ENCODE data around the gene RUNDC3A. TPM values are rescaled to one million over a fixed set of nuclear protein-coding genes. Genes with fewer than 3 reads are reported as not detected.

Gene RUNDC3A
- total and polyA plus RNA-seq, 2 of the 8 experiments (the other 6 are each of a cell fraction or from before 2014, with no cell fraction given): 6.4 to 13.8 TPM

GRCh38 chr17:44346064-44346844 lies 37.9 kb downstream of the RUNDC3A start:
- CTCF ChIA-PET (ENCODE audit: partially characterized antibody): interaction anchor here (0.7 to 3.6 kb wide), 29 partner anchors 9 to 402 kb away, joined by 3 to 70 read pairs (median 6); partner anchors contain the start of gene SLC25A39
- no peak overlapping the region for H3K9ac ChIP-seq (replicated peaks in 1 of 4; ENCODE audit: extremely low read depth in 1 of 4, low read depth in 3 of 4, low read length in 3 of 4)
- FAIRE-seq: no peak
- no peak for TF ChIP-seq E2F6 (IDR thresholded peaks at IDR 0.05)
- TF ChIP-seq POLR2A (IDR thresholded peaks at IDR 0.05; ENCODE audit: control extremely low read depth in 1 of 2, low read depth in 2 of 2, low read length in 2 of 2): no peak
- no peak for TF ChIP-seq GTF2F1 (IDR thresholded peaks at IDR 0.05; ENCODE audit: borderline replicate concordance, low read depth, low read length)
- no peak for TF ChIP-seq TBP (IDR thresholded peaks at IDR 0.05; ENCODE audit: low read depth, low read length)
- TF ChIP-seq JUND (IDR thresholded peaks at IDR 0.05; ENCODE audit: low read length): no peak
- TF ChIP-seq RXRA (IDR thresholded peaks at IDR 0.05; ENCODE audit: insufficient read depth, low read depth, low read length): no peak
- TF ChIP-seq TAF7 (optimal IDR thresholded peaks at IDR 0.05; ENCODE audit: borderline replicate concordance, low read depth, low read length): no peak
- TF ChIP-seq SP4 (IDR thresholded peaks at IDR 0.05; ENCODE audit: low read length): no peak
- no peak for TF ChIP-seq RBBP5 (IDR thresholded peaks at IDR 0.05; ENCODE audit: borderline replicate concordance, low read depth, low read length)
- TF ChIP-seq EGR1 (IDR thresholded peaks at IDR 0.05; ENCODE audit: borderline replicate concordance, low read depth, low read length): no peak
- no peak for TF ChIP-seq MAFK (IDR thresholded peaks at IDR 0.05; ENCODE audit: low read depth, low read length)
- TF ChIP-seq POU5F1 (IDR thresholded peaks at IDR 0.05; ENCODE audit: low read depth, low read length): no peak

More at GRCh38 chr17:44346064-44346844, 37.9 kb downstream of the RUNDC3A start:
- Histone ChIP-seq H4K8ac (ENCODE audit: extremely low read depth, insufficient read depth, low read length) (no peak overlapping the region), H3K23ac (ENCODE audit: insufficient read length) (no peak overlapping the region), H2BK15ac (ENCODE audit: low read length) (no peak overlapping the region), H3K9me3 (ENCODE audit: insufficient read depth in 2 of 2, low read depth in 1 of 2, low read length in 1 of 2) (no peaks in the 10 kb centered on the region), H2BK120ac (replicated peaks; ENCODE audit: low read depth, low read length) (no peak overlapping the region), H3K4me3 (ENCODE audit: extremely low read depth in 1 of 4, insufficient read depth in 2 of 4, low read depth in 3 of 4, low read length in 4 of 4) (peak overlapping the region; percentile 27 to 80 (median 64); a peak in 5 of 8 replicates), H3K14ac (ENCODE audit: insufficient read length) (no peak overlapping the region), H2BK12ac (ENCODE audit: low read depth, low read length) (no peak overlapping the region), H3K18ac (ENCODE audit: extremely low read depth, low read length) (no peak overlapping the region), H3K4me2 (ENCODE audit: insufficient read depth in 1 of 2, low read depth in 2 of 2, low read length in 2 of 2) (peak overlapping the region; percentile 62 to 90; a peak in 3 of 4 replicates), H3K56ac (replicated peaks; ENCODE audit: insufficient read length, low read depth, low read length) (no peak overlapping the region), H3K23me2 (ENCODE audit: low read depth, low read length) (peaks cover 4% of the 10 kb centered on the region; the same call in 1 of the 2 replicates), H3K27me3 (replicated peaks in 1 of 4; ENCODE audit: control insufficient read depth in 3 of 4, extremely low read depth in 1 of 4, insufficient read depth in 3 of 4, low read length in 3 of 4) (peaks cover 0 to 3% (median 0%) of the 10 kb centered on the region in 4 experiments; a peak in 3 of 7 replicates), H3K27ac (ENCODE audit: low read depth, low read length) (no peak overlapping the region), H2BK5ac (ENCODE audit: low read depth, low read length) (no peak overlapping the region), H3K79me1 (ENCODE audit: low read depth, low read length) (no peaks in the 10 kb centered on the region), H2AK5ac (ENCODE audit: low read depth, low read length) (no peak overlapping the region), H3K4me1 (replicated peaks in 1 of 4; ENCODE audit: control insufficient read depth in 3 of 4, insufficient read depth in 4 of 4, low read length in 3 of 4) (peaks cover 0 to 2% (median 0%) of the 10 kb centered on the region in 4 experiments; a peak in 3 of 7 replicates), H2BK20ac (ENCODE audit: low read length) (no peak overlapping the region), H2AFZ (ENCODE audit: low read length) (no peak overlapping the region), H3K79me2 (ENCODE audit: control insufficient read depth in 1 of 2, insufficient read depth in 2 of 2, low read length in 2 of 2) (peaks cover 0 to 3% of the 10 kb centered on the region in 2 experiments; a peak in 1 of 4 replicates), H4K20me1 (replicated peaks in 1 of 2; ENCODE audit: control insufficient read depth in 1 of 2, insufficient read depth in 2 of 2, low read length in 2 of 2) (peaks cover 4 to 14% of the 10 kb centered on the region in 2 experiments), H4K91ac (replicated peaks; ENCODE audit: insufficient read length, low read length) (no peak overlapping the region), H3K4ac (replicated peaks; ENCODE audit: insufficient read length, low read depth, low read length) (no peak overlapping the region), H4K5ac (ENCODE audit: insufficient read length, low read depth, low read length) (no peak overlapping the region), H3K36me3 (ENCODE audit: control insufficient read depth in 2 of 4, insufficient read depth in 4 of 4, low read length in 3 of 4) (peaks cover 0 to 2% (median 0%) of the 10 kb centered on the region in 4 experiments; a peak in 1 of 8 replicates)
- POLR2A ChIA-PET (ENCODE audit: partially characterized antibody): interaction anchor here (0.8 to 3.4 kb wide), 6 partner anchors 9 to 148 kb away, joined by 3 to 21 read pairs (median 8); no protein-coding TSS in a partner anchor
- WGBS, 2 experiments (ENCODE audit: extremely low coverage in 1 of 2, insufficient coverage in 1 of 2, insufficient read length in 1 of 2, insufficient replicate concordance in 2 of 2, low coverage in 1 of 2, low lambda C conversion rate in 2 of 2, missing lambda C conversion rate in 1 of 2): 76% methylated on average over 13 of the region's 13 CpGs; no CpG with 5 or more reads in 1 of the 2 experiments
- no peak for DNase-seq (ENCODE audit: low read depth in 1 of 2, low spot score in 2 of 2)
